ACHN (cell line): Measurements from ENCODE around the gene HSF2.
"Not testable (repeated sequence)": the region's sequence is repeated elsewhere in the genome, so short reads cannot be mapped to it uniquely, and the experiment has no call there.

Experiments used
- DNase-seq: peaks from one replicate; pipeline ENCODE4 v3.0.0-alpha.2; 2015
- in situ Hi-C: cut with HindIII; loops from 2 replicates; pipeline ENCODE4 v1.10.0; 2017; ENCODE audit warnings: low sequenced_read_pairs, low pct_ligation_motif_present, low pct_unique_long_range_greater_than_20kb

Gene HSF2

DNA sequence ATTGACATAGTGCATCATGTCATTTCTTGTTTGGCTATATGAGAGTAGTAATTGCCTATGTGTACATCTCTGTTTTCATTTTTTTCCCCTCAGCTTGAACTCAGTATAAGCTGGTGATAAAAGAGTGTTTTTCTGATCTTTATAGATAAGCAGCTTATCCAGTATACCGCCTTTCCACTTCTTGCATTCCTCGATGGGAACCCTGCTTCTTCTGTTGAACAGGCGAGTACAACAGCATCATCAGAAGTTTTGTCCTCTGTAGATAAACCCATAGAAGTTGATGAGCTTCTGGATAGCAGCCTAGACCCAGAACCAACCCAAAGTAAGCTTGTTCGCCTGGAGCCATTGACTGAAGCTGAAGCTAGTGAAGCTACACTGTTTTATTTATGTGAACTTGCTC is 32.3 kb downstream of the HSF2 start:
- in situ Hi-C loops = no loop called here

DNA sequence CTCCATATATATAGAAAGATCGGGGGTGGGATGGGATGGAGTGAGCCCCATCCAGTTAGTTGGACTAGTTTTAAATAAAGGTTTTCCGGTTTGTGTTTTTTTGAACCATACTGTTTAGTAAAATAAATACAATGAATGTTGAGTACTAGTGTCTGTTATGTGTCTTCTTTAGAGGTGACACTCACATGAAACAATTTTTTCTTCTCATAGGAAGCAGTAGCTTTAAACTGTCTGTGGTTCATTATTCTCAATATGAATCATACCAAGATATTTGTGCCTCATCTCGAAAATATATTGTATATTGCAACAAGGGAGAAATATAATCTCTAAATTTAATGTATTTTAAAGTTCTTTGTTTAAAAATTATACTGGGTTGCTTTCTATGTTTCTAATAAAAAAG is 33.4 kb downstream of the HSF2 start:
- in situ Hi-C loops = no loop called here
- no peak for DNase-seq

More for the DNA sequence above, 32.3 kb downstream of the HSF2 start:
- DNase-seq = no peak

- in situ Hi-C loops = no loop called here
- no peak for DNase-seq
These were observed 39.5 kb downstream of the HSF2 start for GRCh38 chr6:122438975-122439374.

GRCh38 chr6:122445274-122445673 is 45.8 kb downstream of the HSF2 start:
- no peak for DNase-seq
- in situ Hi-C loops = no loop called here

DNA sequence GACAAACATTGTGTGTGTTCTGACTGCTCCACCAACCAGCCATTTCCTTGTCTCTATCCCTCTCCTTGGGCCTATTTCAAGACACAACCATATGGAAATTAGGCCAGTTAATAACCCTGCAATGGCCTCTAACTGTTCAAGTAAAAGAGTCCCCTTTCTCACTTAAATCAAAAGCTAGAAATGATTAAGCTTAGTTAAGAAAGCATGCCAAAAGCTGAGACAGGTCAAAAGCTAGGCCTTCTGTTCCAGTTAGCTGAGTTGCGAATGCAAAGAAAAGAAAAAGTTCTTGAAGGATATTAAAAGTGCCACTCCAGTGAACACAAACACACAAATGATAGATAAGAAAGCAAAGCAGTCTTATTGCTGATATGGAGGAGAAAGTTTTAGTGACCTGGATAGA is 49.6 kb downstream of the HSF2 start:
- in situ Hi-C loops = no loop called here
- no peak for DNase-seq

DNA sequence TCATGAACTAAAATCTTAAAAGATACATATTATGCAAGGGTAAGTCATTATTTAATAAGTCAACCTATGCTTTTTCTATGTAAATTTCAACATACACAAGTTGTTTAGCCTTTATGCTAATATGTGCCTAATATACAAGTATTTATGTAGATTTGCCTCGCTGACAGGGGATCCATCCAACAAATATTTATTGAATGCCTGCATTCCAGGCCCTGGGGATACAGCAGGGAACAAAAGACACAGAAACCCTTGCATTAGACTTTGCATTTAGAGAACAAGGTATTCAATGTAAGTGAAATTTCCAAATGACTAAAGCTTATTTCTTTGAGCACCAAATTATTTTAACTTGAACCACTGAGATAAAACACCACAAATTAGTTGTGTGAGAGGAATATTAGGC is 53.1 kb downstream of the HSF2 start:
- no peak for DNase-seq
- in situ Hi-C loops = no loop called here

GRCh38 chr6:122454673-122455072 is 55.2 kb downstream of the HSF2 start:
- no peak for DNase-seq
- in situ Hi-C loops = no loop called here

DNA sequence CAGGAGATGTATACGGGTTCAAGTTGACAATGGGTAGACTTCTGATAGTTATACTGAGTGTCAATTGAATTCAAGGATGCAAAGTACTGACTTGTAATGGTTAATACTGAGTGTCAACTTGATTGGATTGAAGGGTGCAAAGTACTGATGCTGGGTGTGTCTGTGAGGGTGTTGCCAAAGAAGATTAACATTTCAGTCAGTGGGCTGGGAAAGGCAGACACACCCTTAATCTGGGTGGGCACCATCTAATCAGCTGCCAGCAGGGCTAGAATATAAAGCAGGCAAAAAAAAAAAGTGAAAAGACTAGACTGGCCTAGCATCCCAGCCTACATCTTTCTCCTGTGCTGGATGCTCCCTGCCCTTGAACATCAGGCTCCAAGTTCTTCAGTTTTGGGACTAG is 55.7 kb downstream of the HSF2 start:
- in situ Hi-C loops, DNase-seq: not testable (repeated sequence)

DNA sequence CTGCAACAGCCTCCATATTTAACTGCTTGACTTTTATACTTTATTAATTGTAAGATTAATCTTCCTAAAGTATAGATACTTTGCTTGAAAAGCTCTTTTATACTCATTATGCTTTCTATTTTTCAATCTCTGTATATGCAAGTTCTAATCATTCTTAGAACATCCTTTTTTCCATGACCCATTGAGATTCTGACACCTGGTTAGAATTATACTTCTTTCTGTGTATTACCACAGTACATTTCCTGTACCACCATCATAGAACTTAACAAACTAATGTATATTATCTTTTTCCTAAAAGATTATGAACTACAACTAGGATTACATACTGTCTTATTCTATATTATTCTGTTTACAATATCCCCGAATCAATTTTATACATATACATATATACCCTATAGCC is 58.6 kb downstream of the HSF2 start:
- DNase-seq = no peak
- in situ Hi-C loops = no loop called here

DNA sequence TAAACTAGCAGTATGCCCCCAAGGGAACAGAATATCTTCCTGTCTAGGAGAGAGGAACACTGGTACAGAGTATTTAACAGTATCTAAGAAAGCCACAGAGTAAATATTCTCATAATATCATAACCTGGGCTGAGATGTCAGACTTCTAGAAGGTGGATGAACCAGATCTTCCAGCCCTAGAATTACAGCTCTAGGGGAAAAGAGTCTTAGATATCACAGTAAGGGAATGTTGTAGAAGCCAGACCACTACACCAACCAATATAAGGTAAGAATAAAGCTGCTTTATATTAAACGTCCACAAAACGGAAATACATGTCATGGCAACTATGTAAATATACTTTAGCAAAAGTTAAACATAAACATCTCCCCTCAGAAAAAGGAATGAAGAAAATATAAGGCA is 59.8 kb downstream of the HSF2 start:
- DNase-seq = no peak
- in situ Hi-C loops = no loop called here

DNA sequence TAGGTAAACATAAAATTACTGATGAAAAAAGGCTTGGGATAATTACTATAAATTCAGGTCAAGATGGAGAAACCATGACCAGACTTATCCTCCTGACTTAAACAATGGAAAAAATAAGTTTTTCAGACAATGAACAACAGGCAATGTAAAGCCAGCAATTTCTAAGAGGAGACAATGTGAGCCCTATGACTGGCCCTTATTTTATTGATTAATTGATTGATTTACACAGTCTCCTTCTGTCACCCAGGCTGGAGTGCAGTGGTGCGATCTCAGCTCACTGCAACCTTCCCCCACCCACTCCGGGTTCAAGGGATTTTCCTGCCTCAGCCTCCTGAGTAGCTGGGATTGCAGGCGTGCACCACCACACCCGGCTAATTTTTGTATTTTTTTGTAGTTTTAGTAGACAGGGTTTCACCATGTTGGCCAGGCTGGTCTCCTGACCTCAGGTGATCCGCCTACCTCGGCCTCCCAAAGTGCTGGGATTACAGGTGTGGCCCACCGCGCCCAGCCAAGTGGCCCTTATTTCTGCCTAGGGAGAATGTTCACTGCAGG is 60.5 kb downstream of the HSF2 start:
- in situ Hi-C loops, DNase-seq: not testable (repeated sequence)

- DNase-seq = no peak
- in situ Hi-C loops = no loop called here
These were observed 62.4 kb downstream of the HSF2 start for GRCh38 chr6:122461885-122462284.

DNA sequence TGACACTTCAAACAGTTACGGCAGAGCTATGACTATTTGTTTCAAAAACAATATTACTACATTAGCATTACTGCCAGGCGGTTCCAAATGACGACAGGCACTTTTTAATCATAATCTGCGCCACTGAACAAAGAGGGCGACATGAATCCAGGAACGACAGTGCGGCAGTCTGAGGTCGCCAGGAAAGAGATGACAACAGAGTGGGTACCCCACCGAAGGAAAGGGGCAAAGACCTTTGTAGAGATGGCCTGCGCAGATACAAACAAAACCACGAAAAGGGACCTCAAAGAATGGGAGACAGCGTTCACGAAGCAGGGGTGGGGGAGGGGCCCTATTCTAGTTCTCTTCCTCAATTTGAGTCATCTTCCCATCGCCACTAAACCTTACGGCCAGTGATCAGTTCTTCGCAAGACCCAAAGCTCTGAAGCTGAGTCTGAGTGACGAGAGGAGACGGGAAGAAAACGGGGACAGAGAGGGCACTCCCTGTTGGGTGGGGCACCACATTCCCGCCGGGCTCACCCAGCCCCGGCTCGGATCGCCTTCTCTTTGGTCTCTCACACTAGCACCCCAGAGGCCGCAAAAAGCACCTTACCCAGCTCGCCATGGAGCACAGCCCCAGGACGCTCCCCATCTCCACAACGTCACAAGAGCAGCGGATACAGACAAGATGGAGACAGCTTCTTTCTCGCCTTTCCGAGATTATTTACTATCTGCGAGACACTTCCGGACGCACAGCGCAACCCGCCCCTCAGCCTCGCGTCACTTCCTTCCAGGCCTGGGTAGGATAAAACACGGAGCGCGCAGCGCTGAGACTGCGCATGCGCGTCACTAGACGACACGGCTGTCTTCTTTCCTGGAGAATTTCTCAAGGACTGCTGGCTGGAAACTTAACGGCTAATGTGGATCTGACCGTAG is 71.9 kb downstream of the HSF2 start, which contains the start of gene SERINC1:
Gene SERINC1 (minus strand): TSS at position 701 of the 915 bp plus-strand sequence. CDS start 70 bp downstream, at position 631.
- DNase-seq = peak; percentile 92
- in situ Hi-C loops = no loop called here

DNA sequence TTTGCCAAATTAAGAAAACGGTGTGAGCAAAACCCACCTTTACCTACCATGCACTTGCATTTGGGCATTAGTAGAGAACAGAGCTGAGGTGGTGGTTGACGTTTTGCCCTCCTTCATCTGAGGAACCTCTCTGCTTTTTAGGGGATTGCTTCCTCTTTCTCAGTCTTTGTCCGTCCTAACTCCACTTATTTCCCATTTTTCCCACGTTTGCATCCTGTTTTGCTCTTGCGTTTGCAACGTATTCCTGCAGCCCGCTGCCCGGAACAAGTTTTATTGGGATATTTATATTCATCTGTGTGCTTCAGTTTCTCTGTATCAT is 72.5 kb downstream of the HSF2 start:
- DNase-seq = no peak
- in situ Hi-C loops = no loop called here

- DNase-seq = peak; percentile 45
- in situ Hi-C loops = no loop called here
These were observed 76.7 kb downstream of the HSF2 start for GRCh38 chr6:122476131-122476530.

DNA sequence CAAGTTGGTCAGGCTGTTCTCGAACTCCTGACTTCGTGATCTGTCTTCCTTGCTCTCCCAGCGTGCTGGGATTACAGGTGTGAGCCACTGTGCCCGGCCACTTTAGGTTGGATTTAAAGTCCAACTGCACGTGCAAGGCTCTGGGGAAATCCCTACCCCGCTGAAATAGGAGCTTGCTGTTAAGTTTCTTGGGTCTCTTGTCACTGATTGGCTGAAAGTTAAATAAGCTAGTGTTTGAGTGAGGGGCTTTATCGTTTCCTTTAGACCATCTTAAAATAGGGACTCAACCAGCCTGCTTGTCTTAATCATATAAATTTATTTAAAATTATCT is 83.3 kb downstream of the HSF2 start:
- DNase-seq = no peak
- in situ Hi-C loops = no loop called here
